ENCODE data around the gene ABHD6. TPM values are rescaled to one million over a fixed set of nuclear protein-coding genes. Genes with fewer than 3 reads are reported as not detected.

Gene ABHD6
- total and polyA plus RNA-seq, 2 donors (not counting 3 experiments of a cell fraction or from before 2014, with no cell fraction given): 5.8 to 7.5 TPM

GRCh38 chr3:58287354-58287753 is 49.8 kb downstream of the ABHD6 start:
- TF ChIP-seq POLR2A (IDR thresholded peaks at IDR 0.05; ENCODE audit: low read depth, low read length): no peak
- TF ChIP-seq, protein P1, sequence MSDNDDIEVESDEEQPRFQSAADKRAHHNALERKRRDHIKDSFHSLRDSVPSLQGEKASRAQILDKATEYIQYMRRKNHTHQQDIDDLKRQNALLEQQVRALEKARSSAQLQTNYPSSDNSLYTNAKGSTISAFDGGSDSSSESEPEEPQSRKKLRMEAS (IDR thresholded peaks at IDR 0.05; ENCODE audit: insufficient read depth, insufficient read length): no peak
- no peak for TF ChIP-seq EZH2 (IDR thresholded peaks at IDR 0.05; ENCODE audit: borderline replicate concordance, low read depth, low read length, severe bottlenecking)
- no peak for TF ChIP-seq JUN (IDR thresholded peaks at IDR 0.05; ENCODE audit: borderline replicate concordance, insufficient read depth, insufficient read length, low read depth)
- no peak for TF ChIP-seq GATA2 (IDR thresholded peaks at IDR 0.05; ENCODE audit: insufficient read depth, insufficient read length, low read depth, low read length)
- TF ChIP-seq FOS (IDR thresholded peaks at IDR 0.05; ENCODE audit: borderline replicate concordance, insufficient read depth, low read length): no peak
- no peak for TF ChIP-seq POLR2AphosphoS5 (IDR thresholded peaks at IDR 0.05; ENCODE audit: insufficient read depth, low read depth, low read length)
- TF ChIP-seq CTCF (IDR thresholded peaks at IDR 0.05; ENCODE audit: extremely low read depth in 1 of 2, insufficient read depth in 1 of 2, low read depth in 1 of 2, low read length in 2 of 2): no peak
- TF ChIP-seq MYC (IDR thresholded peaks at IDR 0.05; ENCODE audit: low read depth, low read length): no peak
- ChIA-PET POLR2A (no interaction called here), CTCF (interaction anchor here (1.4 kb wide), 1 partner anchor 70 kb away, joined by 4 read pairs; no protein-coding TSS in a partner anchor)
- Histone ChIP-seq H4K20me1 (replicated peaks; ENCODE audit: control insufficient read depth, extremely low read depth, insufficient read depth, low read length) (no peaks in the 10 kb centered on the region), H3K4me3 (replicated peaks in 1 of 3; ENCODE audit: insufficient read depth in 1 of 3, low read depth in 1 of 3, low read length in 3 of 3) (no peak overlapping the region), H2AFZ (ENCODE audit: low read depth, low read length) (no peak overlapping the region), H3K9ac (replicated peaks; ENCODE audit: extremely low read depth, insufficient read depth, low read length) (no peak overlapping the region), H3K4me1 (ENCODE audit: control insufficient read depth, extremely low read depth, insufficient read depth, low read length) (no peaks in the 10 kb centered on the region), H3K27ac (ENCODE audit: insufficient read depth, low read depth, low read length) (no peak overlapping the region), H3K36me3 (ENCODE audit: control insufficient read depth in 2 of 2, extremely low read depth in 1 of 2, insufficient read depth in 2 of 2, low read length in 2 of 2) (peaks cover 0 to 4% of the 10 kb centered on the region in 2 experiments), H3K9me1 (replicated peaks; ENCODE audit: control insufficient read depth, extremely low read depth, insufficient read depth, low read length) (no peaks in the 10 kb centered on the region), H3K9me3 (replicated peaks; ENCODE audit: control insufficient read depth, insufficient read depth, low read length) (no peaks in the 10 kb centered on the region), H3K4me2 (ENCODE audit: insufficient read depth, low read length) (no peak overlapping the region), H3K27me3 (ENCODE audit: control insufficient read depth in 2 of 2, insufficient read depth in 2 of 2, low read length in 2 of 2) (no peaks in the 10 kb centered on the region), H3K79me2 (ENCODE audit: control insufficient read depth, insufficient read depth, low read length) (no peaks in the 10 kb centered on the region)
- no peak for FAIRE-seq
- no peak for DNase-seq (ENCODE audit: low read depth, low spot score)
- no TSS peak for BruUV-seq (replicated peaks)
- intact Hi-C loops (cut with micrococcal nuclease) (no loop called here), dilution Hi-C loops (cut with MboI; ENCODE audit: extremely low pct_ligation_motif_present, low sequenced_read_pairs) (no loop called here)
